Lower lobe of right lung (tissue), 2 donors: Measurements from ENCODE around the gene OSGEP. TPM values are rescaled to one million over a fixed set of nuclear protein-coding genes. Genes with fewer than 3 reads are reported as not detected.
"Not testable (repeated sequence)": the region's sequence is repeated elsewhere in the genome, so short reads cannot be mapped to it uniquely, and the experiment has no call there.

Source experiments
- ATAC-seq, 2 donors: fragments of 200-7000 bp; cut with Tn5 transposase; one replicate each; pipeline ENCODE4 v1.9.1; 2020 to 2022; ENCODE audit warnings: mild to moderate bottlenecking in 2 of 2, moderate library complexity in 2 of 2
- DNase-seq: peaks from one replicate; pipeline ENCODE4 v3.0.0-alpha.2; 2020
- H3K27ac ChIP-seq: fragments of 200-600 bp; one replicate; pipeline ENCODE4 v1.8.0; 2022
- H3K27me3 ChIP-seq: fragments of 200-600 bp; one replicate; pipeline ENCODE4 v1.8.0; 2022; ENCODE audit warnings: low read depth
- H3K36me3 ChIP-seq: fragments of 200-600 bp; one replicate; pipeline ENCODE4 v1.8.0; 2022; ENCODE audit warnings: mild to moderate bottlenecking
- H3K4me1 ChIP-seq: fragments of 200-600 bp; one replicate; pipeline ENCODE4 v1.8.0; 2022
- H3K4me3 ChIP-seq: fragments of 200-600 bp; one replicate; pipeline ENCODE4 v1.8.0; 2022; ENCODE audit warnings: mild to moderate bottlenecking
- H3K9me3 ChIP-seq: fragments of 200-600 bp; one replicate; pipeline ENCODE4 v1.8.0; 2022
- CTCF ChIP-seq: fragments of 200-600 bp; IDR thresholded peaks from one replicate; pipeline ENCODE4 v1.8.0; 2022; ENCODE audit warnings: antibody characterized with exemption, mild to moderate bottlenecking
- intact Hi-C: fragments of 100-400 bp; cut with DNase I; formaldehyde crosslinking; loops from one replicate; pipeline ENCODE4 v1.11.0; 2022
- total RNA-seq: library from RNA; stranded (reverse); fragmentation: NEBNext Ultra II Directional; extraction: Animal tissue kit (Norgen Biotek cat#: 25700); gene quantifications from one replicate; pipeline ENCODE4 v1.2.1, GENCODE V29; 2021
- donor health status: DM: no; HTN: yes; CAD: no; lungs with severe emphysema.

Gene OSGEP
- total RNA-seq, 1 donor from 2014 or later, result 32.6 TPM

GRCh38 chr14:20460458-20461224 is 6.0 kb upstream of the OSGEP start:
- intact Hi-C loops, result no loop called here
- TF ChIP-seq CTCF, result no peak
- H3K4me3 ChIP-seq, result peak overlapping the region; percentile 95
- DNase-seq, result peak; percentile 74
- no peaks in the 10 kb centered on the region for H3K9me3 ChIP-seq
- H3K27ac ChIP-seq, result peak overlapping the region; percentile 94
- ATAC-seq, result peak; percentile 57 to 59
- H3K36me3 ChIP-seq, result peaks cover 48% of the 10 kb centered on the region
- no peaks in the 10 kb centered on the region for H3K27me3 ChIP-seq
- peaks cover 42% of the 10 kb centered on the region for H3K4me1 ChIP-seq

GRCh38 chr14:20458031-20458789 is 3.6 kb upstream of the OSGEP start:
- H3K4me1 ChIP-seq, result peaks cover 52% of the 10 kb centered on the region
- TF ChIP-seq CTCF, result no peak
- H3K36me3 ChIP-seq, result peaks cover 48% of the 10 kb centered on the region
- no peak overlapping the region for H3K4me3 ChIP-seq
- intact Hi-C loops, result no loop called here
- H3K9me3 ChIP-seq, result no peaks in the 10 kb centered on the region
- ATAC-seq (no peak), DNase-seq (no peak)
- H3K27ac ChIP-seq, result no peak overlapping the region
- no peaks in the 10 kb centered on the region for H3K27me3 ChIP-seq

GRCh38 chr14:20456971-20457370 is 2.4 kb upstream of the OSGEP start:
- Histone ChIP-seq H3K4me1 (peaks cover 56% of the 10 kb centered on the region), H3K27ac (no peak overlapping the region), H3K27me3 (no peaks in the 10 kb centered on the region), H3K4me3 (no peak overlapping the region), H3K36me3 (peaks cover 51% of the 10 kb centered on the region), H3K9me3 (no peaks in the 10 kb centered on the region)
- TF ChIP-seq CTCF, result no peak
- intact Hi-C loops, result no loop called here
- ATAC-seq, result no peak
- no peak for DNase-seq

- H3K27me3 ChIP-seq, result no peaks in the 10 kb centered on the region
- TF ChIP-seq CTCF, result no peak
- peaks cover 65% of the 10 kb centered on the region for H3K36me3 ChIP-seq
- ATAC-seq, result peak; percentile 75 to 79
- peaks cover 56% of the 10 kb centered on the region for H3K4me1 ChIP-seq
- DNase-seq, result no peak
- no peaks in the 10 kb centered on the region for H3K9me3 ChIP-seq
- H3K4me3 ChIP-seq, result peak overlapping the region; percentile 91
- intact Hi-C loops, result no loop called here
- H3K27ac ChIP-seq, result peak overlapping the region; percentile 96
These were observed 1.0 kb upstream of the OSGEP start for GRCh38 chr14:20455355-20456300.

GRCh38 chr14:20452831-20453230 is 1.8 kb downstream of the OSGEP start:
- not testable (repeated sequence) for H3K27ac ChIP-seq

More at GRCh38 chr14:20452831-20453230, 1.8 kb downstream of the OSGEP start:
- H3K9me3 ChIP-seq, H3K4me3 ChIP-seq, DNase-seq, ATAC-seq, H3K27me3 ChIP-seq, intact Hi-C loops: not testable (repeated sequence)
- Histone ChIP-seq H3K36me3 (peaks cover 65% of the 10 kb centered on the region), H3K4me1 (peaks cover 32% of the 10 kb centered on the region)
